Measurements from ENCODE around the gene ERN1.

Gene ERN1

DNA sequence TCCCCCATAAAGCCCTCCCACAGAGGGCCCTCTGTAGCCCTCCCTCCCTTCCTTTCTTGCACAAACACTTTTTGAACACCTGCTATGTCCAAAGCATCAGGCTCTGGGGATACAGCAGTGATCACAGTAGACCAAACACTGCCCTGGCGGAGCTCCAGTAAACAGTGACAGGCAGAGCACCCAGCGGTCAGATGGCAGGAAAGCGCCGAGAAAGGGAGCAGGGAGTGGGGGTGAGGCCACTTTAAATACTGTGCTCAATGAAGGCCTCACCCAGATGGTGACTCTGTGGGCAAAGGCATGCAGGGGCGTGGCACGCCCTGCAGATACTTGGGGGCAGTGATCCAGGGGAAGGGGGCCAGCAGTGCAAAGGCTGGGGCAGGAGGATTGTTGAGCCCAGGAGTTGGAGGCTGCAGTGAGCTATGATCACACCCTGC, 124.2 kb downstream of the ERN1 start:
- DNase-seq (ENCODE audit: low read depth), result no peak
- TF ChIP-seq, protein P1, sequence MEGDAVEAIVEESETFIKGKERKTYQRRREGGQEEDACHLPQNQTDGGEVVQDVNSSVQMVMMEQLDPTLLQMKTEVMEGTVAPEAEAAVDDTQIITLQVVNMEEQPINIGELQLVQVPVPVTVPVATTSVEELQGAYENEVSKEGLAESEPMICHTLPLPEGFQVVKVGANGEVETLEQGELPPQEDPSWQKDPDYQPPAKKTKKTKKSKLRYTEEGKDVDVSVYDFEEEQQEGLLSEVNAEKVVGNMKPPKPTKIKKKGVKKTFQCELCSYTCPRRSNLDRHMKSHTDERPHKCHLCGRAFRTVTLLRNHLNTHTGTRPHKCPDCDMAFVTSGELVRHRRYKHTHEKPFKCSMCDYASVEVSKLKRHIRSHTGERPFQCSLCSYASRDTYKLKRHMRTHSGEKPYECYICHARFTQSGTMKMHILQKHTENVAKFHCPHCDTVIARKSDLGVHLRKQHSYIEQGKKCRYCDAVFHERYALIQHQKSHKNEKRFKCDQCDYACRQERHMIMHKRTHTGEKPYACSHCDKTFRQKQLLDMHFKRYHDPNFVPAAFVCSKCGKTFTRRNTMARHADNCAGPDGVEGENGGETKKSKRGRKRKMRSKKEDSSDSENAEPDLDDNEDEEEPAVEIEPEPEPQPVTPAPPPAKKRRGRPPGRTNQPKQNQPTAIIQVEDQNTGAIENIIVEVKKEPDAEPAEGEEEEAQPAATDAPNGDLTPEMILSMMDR (IDR thresholded peaks at IDR 0.05; ENCODE audit: low read length, missing control alignments), result no peak
- no peak overlapping the region for H3K4me3 ChIP-seq (replicated peaks; ENCODE audit: low read depth, low read length)

GRCh38 chr17:64004903-64005733, 124.8 kb downstream of the ERN1 start:
- TF ChIP-seq, protein P1 (IDR thresholded peaks at IDR 0.05; ENCODE audit: low read length, missing control alignments), result no peak
- DNase-seq (ENCODE audit: low read depth), result no peak
- H3K4me3 ChIP-seq (replicated peaks; ENCODE audit: low read depth, low read length), result no peak overlapping the region

- TF ChIP-seq, protein P1 (IDR thresholded peaks at IDR 0.05; ENCODE audit: low read length, missing control alignments), result no peak
- DNase-seq (ENCODE audit: low read depth), result no peak
- no peak overlapping the region for H3K4me3 ChIP-seq (replicated peaks; ENCODE audit: low read depth, low read length)
Measured at GRCh38 chr17:64004218-64004770, 125.7 kb downstream of the ERN1 start.

DNA sequence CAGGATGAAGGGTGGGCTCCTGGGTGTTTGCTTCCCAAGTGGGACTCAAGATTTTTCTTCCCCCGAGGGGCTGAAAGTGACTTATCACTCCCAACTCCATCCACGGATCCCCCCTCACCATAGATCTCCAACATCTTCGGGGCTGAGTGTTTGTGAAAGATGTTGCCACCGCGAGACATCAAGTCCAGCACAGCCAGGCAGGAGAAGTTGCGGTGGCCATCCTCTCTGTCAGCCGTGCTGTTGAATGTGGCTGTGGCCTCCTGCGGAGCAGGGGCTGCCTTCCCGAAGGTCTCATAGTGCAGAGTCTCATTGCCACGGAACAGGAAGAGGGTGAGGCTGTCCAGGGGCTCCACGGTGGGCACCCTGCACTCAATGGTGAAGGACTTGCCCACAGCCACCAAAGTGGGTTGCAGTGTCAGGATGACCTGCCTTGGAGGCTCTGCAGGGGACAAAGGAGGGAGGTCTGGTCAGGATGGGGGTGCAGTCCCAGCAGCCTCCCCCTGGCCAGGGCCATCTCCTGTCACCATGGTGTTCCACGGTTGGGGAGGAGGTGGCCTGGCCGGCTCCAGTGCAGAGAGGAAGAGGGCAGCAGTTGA, 126.3 kb downstream of the ERN1 start:
- TF ChIP-seq, protein P1 (IDR thresholded peaks at IDR 0.05; ENCODE audit: low read length, missing control alignments), result no peak
- no peak for DNase-seq (ENCODE audit: low read depth)
- H3K4me3 ChIP-seq (replicated peaks; ENCODE audit: low read depth, low read length), result no peak overlapping the region

DNA sequence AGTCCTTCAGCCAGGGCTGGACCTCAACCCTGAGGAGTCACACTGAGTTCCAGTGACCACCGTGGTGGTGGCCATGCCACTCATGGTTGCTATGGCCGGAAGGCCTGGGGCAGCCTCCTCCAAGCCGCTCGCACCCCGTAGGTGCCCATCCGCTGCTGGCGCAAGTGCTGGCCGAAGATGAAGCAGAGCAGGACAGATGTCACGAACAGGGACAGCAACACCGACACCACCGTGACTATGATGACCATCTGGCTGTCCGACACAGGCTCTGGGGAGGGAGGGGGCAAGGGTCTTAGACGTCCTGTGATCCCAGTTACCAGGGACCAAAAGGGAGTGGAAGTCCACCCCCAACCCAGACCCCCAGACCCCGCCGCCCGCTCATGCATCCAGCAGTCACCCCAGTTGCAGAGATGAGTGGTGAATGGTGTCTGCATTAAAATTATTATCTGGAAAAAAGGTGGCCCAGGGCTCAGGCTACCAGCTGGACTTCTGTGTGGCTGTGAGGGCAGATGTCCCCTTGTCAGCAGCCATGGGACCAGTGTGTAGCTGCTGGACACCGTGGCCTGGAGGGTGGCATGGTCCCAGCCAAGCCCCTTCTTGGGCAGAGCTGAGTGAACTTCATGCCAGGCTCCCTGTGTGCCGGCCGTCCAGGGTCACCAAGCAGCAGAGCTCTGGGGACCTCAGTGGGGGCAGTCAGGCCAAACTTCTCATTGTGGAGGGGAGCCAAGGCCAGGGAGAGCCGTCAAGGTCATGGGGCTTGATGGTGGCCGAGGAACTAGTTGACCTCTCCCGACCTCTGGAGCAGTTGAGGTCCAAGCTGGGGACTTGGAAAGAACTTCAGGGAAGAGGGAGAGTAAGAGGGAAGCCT, 127.1 kb downstream of the ERN1 start:
- no peak overlapping the region for H3K4me3 ChIP-seq (replicated peaks; ENCODE audit: low read depth, low read length)
- no peak for DNase-seq (ENCODE audit: low read depth)
- TF ChIP-seq, protein P1 (IDR thresholded peaks at IDR 0.05; ENCODE audit: low read length, missing control alignments), result no peak

DNA sequence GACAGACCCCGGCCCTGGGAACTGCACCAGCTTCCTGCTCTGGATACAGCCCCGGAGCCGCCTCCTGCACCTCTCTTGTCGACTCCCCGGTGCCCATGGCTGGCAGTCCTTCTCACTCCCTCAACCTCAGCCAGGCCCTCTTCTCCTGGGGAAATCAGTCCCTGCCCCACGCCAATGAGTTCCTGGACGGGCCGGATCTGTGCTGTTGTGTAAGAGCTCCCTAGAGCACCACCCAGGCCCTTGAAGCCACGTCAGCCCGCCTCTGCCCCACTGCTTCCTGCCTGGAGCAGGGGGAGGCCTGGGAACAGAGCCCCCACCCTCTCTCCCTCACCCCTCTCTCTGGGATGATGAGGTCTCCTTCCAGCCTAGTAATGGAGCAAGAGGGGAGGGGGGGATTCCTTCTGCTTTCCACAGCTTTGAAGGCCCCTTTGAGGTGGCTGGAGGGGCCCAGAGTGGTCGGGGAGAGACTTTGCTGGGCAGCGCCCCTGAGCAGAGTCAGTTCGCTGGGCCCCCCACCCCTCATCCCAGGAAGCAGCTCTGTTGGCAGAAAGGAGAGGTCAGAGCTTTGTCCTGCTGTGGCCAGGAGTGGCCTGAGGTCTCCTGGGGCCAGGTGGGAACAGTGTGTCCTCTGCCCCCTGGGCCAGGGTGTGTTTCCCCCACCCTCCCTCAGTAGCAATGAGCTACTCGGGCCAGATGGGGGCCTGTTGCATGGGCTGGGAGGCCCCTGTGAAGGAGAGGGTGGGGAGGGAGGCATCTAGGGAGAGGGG, 128.0 kb downstream of the ERN1 start:
- DNase-seq (ENCODE audit: low read depth), result peak; percentile 55
- no peak overlapping the region for H3K4me3 ChIP-seq (replicated peaks; ENCODE audit: low read depth, low read length)
- TF ChIP-seq, protein P1 (IDR thresholded peaks at IDR 0.05; ENCODE audit: low read length, missing control alignments), result no peak

Data from fibroblast of pulmonary artery (primary cell).